Trophoblast cell (in vitro differentiated cells and primary cell): ENCODE data around the gene RAD51B.

Source experiments
- DNase-seq, 2 donors: peaks; one replicate each; pipeline ENCODE4 v3.0.0-alpha.2; 2016
- H2AFZ ChIP-seq: 2 replicates; pipeline ENCODE4 v1.6.1; 2013; ENCODE audit warnings: low read length, moderate library complexity, mild to moderate bottlenecking; ENCODE audit not compliant: insufficient read depth, poor library complexity
- H2AK5ac ChIP-seq: 2 replicates; pipeline ENCODE4 v1.6.1; 2013; ENCODE audit warnings: mild to moderate bottlenecking, low read length
- H2BK120ac ChIP-seq: 2 replicates; pipeline ENCODE4 v1.6.1; 2013; ENCODE audit warnings: low read length, mild to moderate bottlenecking, moderate library complexity; ENCODE audit not compliant: insufficient read depth, poor library complexity
- H2BK12ac ChIP-seq: 2 replicates; pipeline ENCODE4 v1.6.1; 2013; ENCODE audit warnings: mild to moderate bottlenecking, low read length, moderate library complexity
- H2BK5ac ChIP-seq: 2 replicates; pipeline ENCODE4 v1.6.1; 2013; ENCODE audit warnings: low read length, low read depth, moderate library complexity, mild to moderate bottlenecking; ENCODE audit not compliant: poor library complexity
- H3K14ac ChIP-seq: 2 replicates; pipeline ENCODE4 v1.6.1; 2013; ENCODE audit warnings: mild to moderate bottlenecking, low read length
- H3K18ac ChIP-seq: 2 replicates; pipeline ENCODE4 v1.6.1; 2013; ENCODE audit warnings: mild to moderate bottlenecking, low read length
- H3K23ac ChIP-seq: 2 replicates; pipeline ENCODE4 v1.6.1; 2013; ENCODE audit warnings: low read length
- H3K27ac ChIP-seq: 2 replicates; pipeline ENCODE4 v1.5.1; 2013; ENCODE audit warnings: low read depth, mild to moderate bottlenecking, inconsistent platforms, low read length, moderate library complexity
- H3K27me3 ChIP-seq: 2 replicates; pipeline ENCODE4 v1.6.1; 2013; ENCODE audit warnings: inconsistent platforms, mild to moderate bottlenecking, low read length, moderate library complexity; ENCODE audit not compliant: insufficient read depth
- H3K36me3 ChIP-seq, 2 experiments: 1 replicate in 1 of 2; 2 replicates in 1 of 2; pipeline ENCODE4 v1.6.1; 2013; ENCODE audit warnings: low read length in 2 of 2, mild to moderate bottlenecking in 2 of 2, moderate library complexity in 1 of 2; ENCODE audit not compliant: insufficient read depth in 2 of 2, control insufficient read depth in 1 of 2
- H3K4ac ChIP-seq: 2 replicates; pipeline ENCODE4 v1.6.1; 2013; ENCODE audit warnings: low read depth, mild to moderate bottlenecking, low read length, moderate library complexity
- H3K4me1 ChIP-seq, 2 experiments: 1 replicate in 1 of 2; 2 replicates in 1 of 2; pipeline ENCODE4 v1.6.1; 2013; ENCODE audit warnings: low read length in 2 of 2, mild to moderate bottlenecking in 2 of 2, moderate library complexity in 1 of 2; ENCODE audit not compliant: insufficient read depth in 2 of 2, control insufficient read depth in 1 of 2
- H3K4me2 ChIP-seq: 2 replicates; pipeline ENCODE4 v1.6.1; 2013; ENCODE audit warnings: inconsistent platforms, mild to moderate bottlenecking, low read length, moderate library complexity
- H3K4me3 ChIP-seq: 2 replicates; pipeline ENCODE4 v1.5.1; 2013; ENCODE audit warnings: mild to moderate bottlenecking, low read depth, low read length, inconsistent platforms
- H3K79me1 ChIP-seq: one replicate; pipeline ENCODE4 v1.6.1; 2013; ENCODE audit warnings: low read length
- H3K79me2 ChIP-seq: 2 replicates; pipeline ENCODE4 v1.6.1; 2013; ENCODE audit warnings: low read length, mild to moderate bottlenecking; ENCODE audit not compliant: control insufficient read depth, insufficient read depth, poor library complexity
- H3K9ac ChIP-seq: 2 replicates; pipeline ENCODE4 v1.6.1; 2013; ENCODE audit warnings: mild to moderate bottlenecking, low read length
- H3K9me3 ChIP-seq: 2 replicates; pipeline ENCODE4 v1.6.1; 2013; ENCODE audit warnings: low read depth, mild to moderate bottlenecking, control low read depth, inconsistent platforms, low read length; ENCODE audit not compliant: insufficient read depth
- H4K12ac ChIP-seq: 2 replicates; pipeline ENCODE4 v1.6.1; 2013; ENCODE audit warnings: low read depth, mild to moderate bottlenecking, low read length, moderate library complexity
- H4K8ac ChIP-seq: 2 replicates; pipeline ENCODE4 v1.6.1; 2013; ENCODE audit warnings: low read depth, mild to moderate bottlenecking, low read length, moderate library complexity
- H4K91ac ChIP-seq: one replicate; pipeline ENCODE4 v1.6.1; 2013; ENCODE audit warnings: low read depth, mild to moderate bottlenecking, low read length, moderate library complexity
- whole genome bisulfite sequencing: extraction: QIAGEN DNeasy Blood & Tissue Kit; methylation state at CpG from one replicate; pipeline ENCODE4 v1.1.7; 2013; ENCODE audit warnings: missing lambda C conversion rate; ENCODE audit not compliant: insufficient read length, insufficient coverage; ENCODE audit errors: extremely low coverage; 5-methylcytosine and 5-hydroxymethylcytosine counted together

The RAD51B gene

DNA sequence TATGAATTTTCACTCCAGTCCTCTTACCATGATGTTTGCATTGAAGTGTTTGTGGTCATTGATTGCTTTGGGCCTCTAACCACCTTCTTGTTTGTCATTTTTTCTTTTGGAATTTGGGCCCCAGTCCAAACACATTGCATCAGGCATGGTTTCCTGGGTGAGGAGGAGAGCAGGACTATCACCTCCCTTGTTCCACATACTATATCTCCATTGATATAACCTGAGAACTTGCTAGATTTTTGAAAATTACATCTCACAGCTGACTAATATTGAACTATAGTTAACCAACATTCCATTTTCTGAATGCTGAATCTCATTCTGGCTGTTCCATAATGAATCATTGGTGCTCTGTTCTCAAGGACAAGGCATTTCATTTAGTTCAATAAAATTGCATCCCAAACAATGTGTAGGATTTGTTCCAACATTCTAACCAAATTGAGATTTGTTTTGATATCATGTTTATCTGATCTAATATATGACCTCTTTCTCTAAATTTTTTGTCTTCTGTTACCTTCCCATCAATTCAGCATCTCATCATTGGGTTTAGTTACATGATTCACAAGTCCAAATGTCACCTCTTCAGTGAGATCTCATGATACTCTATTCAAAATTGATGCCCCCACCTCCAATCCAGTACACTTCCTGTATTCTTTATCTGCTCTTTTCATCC lies 644.3 kb downstream of the RAD51B start:
- no peaks in the 10 kb centered on the region for H3K36me3 ChIP-seq
- H3K79me1 ChIP-seq, result peaks cover 29% of the 10 kb centered on the region
- peaks cover 5% of the 10 kb centered on the region for H3K79me2 ChIP-seq
- H3K27me3 ChIP-seq, result no peaks in the 10 kb centered on the region
- H2AK5ac ChIP-seq, result no peak overlapping the region
- no peak for DNase-seq
- no peak overlapping the region for H2BK12ac ChIP-seq
- no peak overlapping the region for H3K14ac ChIP-seq
- peaks cover 9 to 16% of the 10 kb centered on the region in 2 experiments for H3K4me1 ChIP-seq
- H3K18ac ChIP-seq, result no peak overlapping the region
- no peak overlapping the region for H2AFZ ChIP-seq
- H4K12ac ChIP-seq, result no peak overlapping the region
- no peak overlapping the region for H3K4ac ChIP-seq
- no peak overlapping the region for H3K27ac ChIP-seq
- no peak overlapping the region for H4K91ac ChIP-seq
- no peak overlapping the region for H3K9ac ChIP-seq
- no peak overlapping the region for H3K4me2 ChIP-seq
- no peak overlapping the region for H2BK5ac ChIP-seq
- H3K23ac ChIP-seq, result no peak overlapping the region
- no peaks in the 10 kb centered on the region for H3K9me3 ChIP-seq
- no peak overlapping the region for H2BK120ac ChIP-seq
- H3K4me3 ChIP-seq, result no peak overlapping the region
- no peak overlapping the region for H4K8ac ChIP-seq

DNA sequence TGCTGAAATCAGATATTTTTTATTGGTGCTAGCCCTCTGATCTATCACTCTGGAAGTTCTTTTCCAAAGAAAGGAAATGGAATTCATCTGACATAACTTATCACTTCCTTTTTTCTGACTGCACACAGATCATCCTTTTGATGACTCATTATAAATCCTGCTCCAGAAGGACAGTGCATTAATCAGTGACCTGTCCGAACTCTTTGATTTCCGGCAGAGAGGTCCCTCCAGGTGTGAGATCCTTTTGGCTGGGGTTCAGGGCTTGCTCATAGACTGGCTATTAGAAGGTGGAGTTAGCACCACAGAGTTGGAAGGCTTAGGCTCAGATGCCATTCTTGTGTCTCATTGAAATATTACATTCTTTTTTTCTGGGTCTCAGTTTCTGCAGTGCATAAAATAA lies 645.1 kb downstream of the RAD51B start:
- no peak overlapping the region for H3K18ac ChIP-seq
- no peak overlapping the region for H3K4ac ChIP-seq
- H3K4me1 ChIP-seq, result peaks cover 12 to 21% of the 10 kb centered on the region in 2 experiments
- H2BK5ac ChIP-seq, result no peak overlapping the region
- peak overlapping the region; percentile 82 for H2BK12ac ChIP-seq
- H3K23ac ChIP-seq, result no peak overlapping the region
- no peak overlapping the region for H2BK120ac ChIP-seq
- H3K9ac ChIP-seq, result no peak overlapping the region
- H3K14ac ChIP-seq, result no peak overlapping the region
- no peaks in the 10 kb centered on the region for H3K36me3 ChIP-seq
- H2AK5ac ChIP-seq, result no peak overlapping the region
- H3K79me2 ChIP-seq, result peaks cover 5% of the 10 kb centered on the region
- H3K4me3 ChIP-seq, result no peak overlapping the region
- H3K79me1 ChIP-seq, result peaks cover 25% of the 10 kb centered on the region
- H4K12ac ChIP-seq, result no peak overlapping the region
- no peaks in the 10 kb centered on the region for H3K9me3 ChIP-seq
- peak overlapping the region; percentile 29 for H4K8ac ChIP-seq
- H3K27ac ChIP-seq, result no peak overlapping the region
- no peak for DNase-seq
- H2AFZ ChIP-seq, result no peak overlapping the region
- H3K27me3 ChIP-seq, result no peaks in the 10 kb centered on the region
- H3K4me2 ChIP-seq, result no peak overlapping the region
- no peak overlapping the region for H4K91ac ChIP-seq
- no CpG with 5 or more reads among the region's 2 CpGs for WGBS

DNA sequence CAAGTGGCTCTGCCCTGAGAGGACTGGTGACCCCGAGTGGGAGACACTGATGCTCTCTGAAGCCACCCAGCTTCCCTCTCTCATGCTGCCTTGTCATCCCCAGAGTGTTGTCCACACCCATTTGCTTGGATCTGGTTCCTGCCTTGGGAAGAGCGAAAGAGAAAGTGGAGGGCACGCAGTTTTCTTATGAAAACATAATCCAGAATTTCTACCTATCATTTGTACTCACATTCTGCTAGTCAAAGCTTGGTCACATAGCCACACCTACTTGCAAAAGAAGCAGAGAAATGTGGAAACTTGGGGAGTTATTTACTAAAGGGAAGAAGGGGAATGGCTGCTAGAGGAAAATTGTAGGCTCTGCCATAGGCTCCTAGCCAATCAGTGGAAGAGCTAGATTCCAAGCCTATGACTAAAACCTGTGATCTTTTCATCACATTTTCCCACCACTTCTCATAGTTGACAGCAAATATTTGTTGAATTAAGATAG lies 647.0 kb downstream of the RAD51B start:
- Histone ChIP-seq H3K4ac (no peak overlapping the region), H2BK5ac (peak overlapping the region; percentile 32), H3K18ac (peak overlapping the region; percentile 18), H3K23ac (no peak overlapping the region), H3K27me3 (no peaks in the 10 kb centered on the region), H3K36me3 (no peaks in the 10 kb centered on the region), H2AFZ (peak overlapping the region; percentile 4), H3K4me2 (no peak overlapping the region), H4K91ac (peak overlapping the region; percentile 72), H3K14ac (peak overlapping the region; percentile 15), H3K4me1 (peaks cover 12 to 21% of the 10 kb centered on the region in 2 experiments), H3K4me3 (no peak overlapping the region), H3K27ac (no peak overlapping the region), H3K79me1 (peaks cover 26% of the 10 kb centered on the region), H3K9ac (no peak overlapping the region), H2BK120ac (peak overlapping the region; percentile 54), H4K8ac (peak overlapping the region; percentile 30), H4K12ac (no peak overlapping the region), H3K79me2 (peaks cover 5% of the 10 kb centered on the region), H3K9me3 (no peaks in the 10 kb centered on the region), H2BK12ac (peak overlapping the region; percentile 50), H2AK5ac (peak overlapping the region; percentile 36)
- no CpG with 5 or more reads among the region's 3 CpGs for WGBS
- DNase-seq, result peak; percentile 45 to 89

DNA sequence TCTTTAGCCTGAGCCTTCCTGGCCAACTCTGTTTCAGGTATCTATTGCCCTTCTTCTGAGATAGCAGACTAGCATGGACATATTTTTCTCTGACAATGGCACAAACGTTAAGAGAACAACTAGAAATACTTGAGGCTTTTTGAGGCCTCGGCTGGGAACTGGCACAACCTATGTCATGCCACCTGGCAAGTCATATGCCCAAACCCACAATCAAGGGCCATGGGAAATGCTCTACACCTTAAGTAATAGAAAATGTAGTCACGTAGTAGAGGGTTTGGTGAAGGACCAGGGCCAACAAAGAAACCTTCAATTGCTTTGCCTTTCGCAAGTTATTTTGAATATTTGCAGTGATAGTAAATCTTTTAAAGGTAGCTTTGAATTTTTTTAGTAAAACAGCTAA lies 647.8 kb downstream of the RAD51B start:
- no peak for DNase-seq
- Histone ChIP-seq H3K27ac (no peak overlapping the region), H3K4ac (no peak overlapping the region), H3K14ac (no peak overlapping the region), H3K18ac (no peak overlapping the region), H4K8ac (no peak overlapping the region), H4K91ac (peak overlapping the region; percentile 41), H3K23ac (no peak overlapping the region), H4K12ac (no peak overlapping the region), H2BK120ac (peak overlapping the region; percentile 83), H3K36me3 (no peaks in the 10 kb centered on the region), H3K4me2 (no peak overlapping the region), H3K79me1 (peaks cover 28% of the 10 kb centered on the region), H3K9me3 (no peaks in the 10 kb centered on the region), H2AFZ (no peak overlapping the region), H3K79me2 (peaks cover 5% of the 10 kb centered on the region), H2BK5ac (peak overlapping the region; percentile 3), H3K4me1 (peaks cover 12 to 21% of the 10 kb centered on the region in 2 experiments), H3K27me3 (no peaks in the 10 kb centered on the region), H3K4me3 (no peak overlapping the region), H3K9ac (no peak overlapping the region), H2AK5ac (no peak overlapping the region), H2BK12ac (peak overlapping the region; percentile 97)
- WGBS, result no CpG with 5 or more reads among the region's 4 CpGs
